ENCODE data around the gene CD164L2. TPM values are rescaled to one million over a fixed set of nuclear protein-coding genes. Genes with fewer than 3 reads are reported as not detected.

The CD164L2 gene
- total RNA-seq, 4 donors from 2014 or later, result not detected

DNA sequence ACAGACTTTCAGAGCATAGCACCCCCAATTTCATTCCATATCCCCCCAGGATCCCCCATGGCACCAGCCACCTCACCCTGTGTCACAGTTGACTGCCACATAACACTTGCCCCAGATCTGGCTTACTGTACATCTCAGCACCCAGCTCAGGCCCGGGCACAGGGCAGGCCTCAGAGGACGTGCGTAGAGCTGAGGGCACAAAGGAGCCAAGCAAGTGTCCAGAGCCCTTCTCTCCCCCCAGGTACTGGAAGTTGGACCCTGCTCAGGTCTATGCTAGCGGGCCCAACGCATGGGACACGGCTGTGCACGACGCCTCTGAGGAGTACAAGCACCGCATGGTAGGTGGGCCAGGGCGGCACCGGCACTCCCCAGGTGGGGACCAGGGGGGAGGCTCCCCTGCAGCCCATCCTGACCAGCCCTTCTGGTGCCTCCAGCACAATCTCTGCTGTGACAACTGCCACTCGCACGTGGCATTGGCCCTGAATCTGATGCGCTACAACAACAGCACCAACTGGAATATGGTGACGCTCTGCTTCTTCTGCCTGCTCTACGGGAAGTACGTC, 49.3 kb downstream of the CD164L2 start:
- TF ChIP-seq POLR2A (IDR thresholded peaks at IDR 0.05), result no peak
- no peak for TF ChIP-seq EP300 (IDR thresholded peaks at IDR 0.05; ENCODE audit: low read depth)
- TF ChIP-seq, protein P1, sequence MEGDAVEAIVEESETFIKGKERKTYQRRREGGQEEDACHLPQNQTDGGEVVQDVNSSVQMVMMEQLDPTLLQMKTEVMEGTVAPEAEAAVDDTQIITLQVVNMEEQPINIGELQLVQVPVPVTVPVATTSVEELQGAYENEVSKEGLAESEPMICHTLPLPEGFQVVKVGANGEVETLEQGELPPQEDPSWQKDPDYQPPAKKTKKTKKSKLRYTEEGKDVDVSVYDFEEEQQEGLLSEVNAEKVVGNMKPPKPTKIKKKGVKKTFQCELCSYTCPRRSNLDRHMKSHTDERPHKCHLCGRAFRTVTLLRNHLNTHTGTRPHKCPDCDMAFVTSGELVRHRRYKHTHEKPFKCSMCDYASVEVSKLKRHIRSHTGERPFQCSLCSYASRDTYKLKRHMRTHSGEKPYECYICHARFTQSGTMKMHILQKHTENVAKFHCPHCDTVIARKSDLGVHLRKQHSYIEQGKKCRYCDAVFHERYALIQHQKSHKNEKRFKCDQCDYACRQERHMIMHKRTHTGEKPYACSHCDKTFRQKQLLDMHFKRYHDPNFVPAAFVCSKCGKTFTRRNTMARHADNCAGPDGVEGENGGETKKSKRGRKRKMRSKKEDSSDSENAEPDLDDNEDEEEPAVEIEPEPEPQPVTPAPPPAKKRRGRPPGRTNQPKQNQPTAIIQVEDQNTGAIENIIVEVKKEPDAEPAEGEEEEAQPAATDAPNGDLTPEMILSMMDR (IDR thresholded peaks at IDR 0.05), result no peak
- TF ChIP-seq POLR2AphosphoS5 (IDR thresholded peaks at IDR 0.05), result no peak
- Histone ChIP-seq H3K4me1 (no peaks in the 10 kb centered on the region), H3K27me3 (no peaks in the 10 kb centered on the region), H3K4me3 (no peak overlapping the region), H3K27ac (no peak overlapping the region), H3K36me3 (peaks cover 0 to 4% (median 2%) of the 10 kb centered on the region in 4 donors), H3K9me3 (no peaks in the 10 kb centered on the region)
- no peak for DNase-seq
- intact Hi-C loops (cut with DNase I; ENCODE audit: low total_unique reads) (no loop called here), in situ Hi-C loops (cut with MboI; ENCODE audit: low pct_ligation_motif_present in 1 of 4, low pct_unique_long_range_greater_than_20kb in 1 of 4, low sequenced_read_pairs in 3 of 4) (no loop called here)
- 86% methylated on average over 17 of the region's 17 CpGs; no CpG with 5 or more reads in 1 of the 2 donors for WGBS, 2 donors (ENCODE audit: low coverage in 1 of 2)

DNA sequence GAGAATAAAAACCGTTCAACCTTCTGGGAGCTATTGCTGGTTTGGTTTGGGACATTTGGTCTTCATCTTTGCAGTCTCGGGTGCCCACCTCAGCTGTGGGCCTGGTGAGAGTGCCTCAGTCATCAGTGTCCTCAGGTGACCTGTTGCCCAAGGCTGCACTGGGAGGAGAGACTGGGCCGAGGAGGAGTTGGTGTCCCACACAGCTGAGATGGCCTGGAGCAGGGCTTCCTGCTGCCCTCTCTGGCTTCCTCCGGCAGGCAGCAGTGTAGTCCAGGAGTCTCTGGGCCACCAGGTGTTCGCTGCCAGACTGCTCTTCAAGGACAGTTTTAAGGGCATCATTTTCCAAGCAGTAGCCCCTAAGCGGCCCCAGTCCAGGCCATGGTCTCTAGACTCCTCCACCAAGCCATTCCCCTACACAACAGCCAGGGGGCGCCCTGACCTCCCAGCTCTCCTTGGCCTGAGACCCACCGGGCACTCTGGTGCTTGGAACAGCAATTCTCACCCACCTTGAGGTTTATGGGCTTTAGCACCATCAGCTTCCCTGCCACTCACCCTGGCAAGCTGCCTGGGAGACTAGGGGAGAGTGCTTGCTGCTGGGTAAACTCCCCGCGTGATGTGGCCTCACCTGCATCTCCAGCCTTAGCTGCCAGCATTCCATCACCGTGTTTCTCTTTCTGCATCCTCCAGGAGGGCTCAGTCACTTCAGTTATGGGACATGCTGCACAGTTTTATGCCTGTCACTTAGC, 50.4 kb downstream of the CD164L2 start:
- peak; percentile 39 for DNase-seq
- intact Hi-C loops (cut with DNase I; ENCODE audit: low total_unique reads) (no loop called here), in situ Hi-C loops (cut with MboI; ENCODE audit: low pct_ligation_motif_present in 1 of 4, low pct_unique_long_range_greater_than_20kb in 1 of 4, low sequenced_read_pairs in 3 of 4) (no loop called here)
- WGBS, 2 donors (ENCODE audit: low coverage in 1 of 2), result 61 to 100% methylated on average over 1 to 10 of the region's 11 CpGs
- no peaks in the 10 kb centered on the region for H3K27me3 ChIP-seq
- H3K4me3 ChIP-seq, result no peak overlapping the region
- H3K4me1 ChIP-seq, result no peaks in the 10 kb centered on the region
- no peaks in the 10 kb centered on the region for H3K9me3 ChIP-seq
- TF ChIP-seq POLR2A (IDR thresholded peaks at IDR 0.05), result no peak
- TF ChIP-seq, protein P1 (IDR thresholded peaks at IDR 0.05), result peak; percentile 68 to 85 (median 83)
- no peak overlapping the region for H3K27ac ChIP-seq
- peaks cover 0 to 4% (median 2%) of the 10 kb centered on the region in 4 donors for H3K36me3 ChIP-seq

DNA sequence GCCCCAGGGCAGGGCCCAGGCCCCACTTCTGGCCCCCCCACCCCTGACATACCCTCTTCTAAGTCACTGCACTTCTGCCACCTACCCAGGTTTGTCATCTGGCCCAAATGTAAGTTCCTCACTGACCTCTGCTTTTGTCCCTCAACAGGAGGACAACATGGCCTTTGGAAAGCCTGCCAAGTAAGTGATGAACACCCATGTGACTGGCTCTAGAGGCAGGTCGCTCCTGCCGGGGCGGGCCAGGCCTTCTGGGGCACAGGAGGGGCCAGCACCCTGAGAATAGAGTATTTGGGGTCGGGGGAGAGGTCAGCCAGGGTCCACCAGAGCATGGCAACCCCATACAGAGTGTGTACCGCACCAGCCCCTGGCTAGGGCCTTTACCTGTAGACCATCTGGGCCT, 51.2 kb downstream of the CD164L2 start:
- H3K9me3 ChIP-seq, result no peaks in the 10 kb centered on the region
- in situ Hi-C loops (cut with MboI; ENCODE audit: low pct_ligation_motif_present in 1 of 4, low pct_unique_long_range_greater_than_20kb in 1 of 4, low sequenced_read_pairs in 3 of 4) (no loop called here), intact Hi-C loops (cut with DNase I; ENCODE audit: low total_unique reads) (no loop called here)
- WGBS, 2 donors (ENCODE audit: low coverage in 1 of 2), result 84% methylated on average over 5 of the region's 5 CpGs; no CpG with 5 or more reads in 1 of the 2 donors
- H3K36me3 ChIP-seq, result peaks cover 0 to 4% (median 2%) of the 10 kb centered on the region in 4 donors
- no peak overlapping the region for H3K27ac ChIP-seq
- TF ChIP-seq, protein P1 (IDR thresholded peaks at IDR 0.05), result no peak
- TF ChIP-seq POLR2AphosphoS5 (IDR thresholded peaks at IDR 0.05), result no peak
- no peak for TF ChIP-seq EP300 (IDR thresholded peaks at IDR 0.05; ENCODE audit: low read depth)
- TF ChIP-seq POLR2A (IDR thresholded peaks at IDR 0.05), result no peak
- H3K4me3 ChIP-seq, result no peak overlapping the region
- no peaks in the 10 kb centered on the region for H3K4me1 ChIP-seq
- DNase-seq, result no peak
- no peaks in the 10 kb centered on the region for H3K27me3 ChIP-seq

DNA sequence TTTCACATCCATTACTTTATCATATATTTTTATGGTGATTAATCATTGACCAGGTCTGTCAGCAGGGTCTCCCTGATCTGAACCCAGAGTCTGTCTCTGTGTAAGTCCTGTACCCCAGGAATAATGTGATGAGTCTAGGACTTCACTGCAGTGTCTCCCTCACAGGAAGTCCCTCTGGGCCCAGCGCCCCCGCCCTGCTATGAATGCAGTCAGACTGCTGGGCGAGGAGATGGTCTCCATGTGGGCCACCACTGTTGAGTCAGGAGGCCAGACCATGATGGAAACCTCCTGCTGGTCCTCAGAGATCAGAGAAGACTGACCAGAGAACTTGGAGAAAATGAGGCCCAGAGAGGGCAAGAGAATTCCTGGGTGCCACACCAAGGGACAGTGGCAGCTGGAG, 51.7 kb downstream of the CD164L2 start:
- DNase-seq, result no peak
- WGBS, 2 donors (ENCODE audit: low coverage in 1 of 2), result 87% methylated on average over 3 of the region's 3 CpGs; no CpG with 5 or more reads in 1 of the 2 donors
- Histone ChIP-seq H3K9me3 (no peaks in the 10 kb centered on the region), H3K36me3 (peaks cover 0 to 4% (median 2%) of the 10 kb centered on the region in 4 donors), H3K27ac (no peak overlapping the region), H3K4me3 (no peak overlapping the region), H3K27me3 (no peaks in the 10 kb centered on the region), H3K4me1 (peaks cover 0 to 5% (median 0%) of the 10 kb centered on the region in 4 donors)
- in situ Hi-C loops (cut with MboI; ENCODE audit: low pct_ligation_motif_present in 1 of 4, low pct_unique_long_range_greater_than_20kb in 1 of 4, low sequenced_read_pairs in 3 of 4) (no loop called here), intact Hi-C loops (cut with DNase I; ENCODE audit: low total_unique reads) (no loop called here)
- TF ChIP-seq POLR2AphosphoS5 (IDR thresholded peaks at IDR 0.05), result no peak

Data from transverse colon (tissue), 4 donors.